Muscle of back (tissue), 13 donors: Measurements from ENCODE around the gene DUSP9. TPM values are rescaled to one million over a fixed set of nuclear protein-coding genes. Genes with fewer than 3 reads are reported as not detected.
"Not testable (repeated sequence)": the region's sequence is repeated elsewhere in the genome, so short reads cannot be mapped to it uniquely, and the experiment has no call there.

ENCODE experiments used
- DNase-seq, 3 donors: peaks; one replicate each; pipeline versions ENCODE4 v3.0.0 to v3.0.0-alpha.2; 2013
- long read RNA-seq, 9 donors: transcript quantifications; one replicate each; lab custom pipeline, GENCODE V29; 2026
- polyA plus RNA-seq, 10 donors: library from polyadenylated mRNA; unstranded; fragments of 120-200 nt; gene quantifications; one replicate each; pipeline ENCODE4 v1.2.1, GENCODE V29; 2013; ENCODE audit not compliant: insufficient read length in 10 of 10

DUSP9 gene, protein sequence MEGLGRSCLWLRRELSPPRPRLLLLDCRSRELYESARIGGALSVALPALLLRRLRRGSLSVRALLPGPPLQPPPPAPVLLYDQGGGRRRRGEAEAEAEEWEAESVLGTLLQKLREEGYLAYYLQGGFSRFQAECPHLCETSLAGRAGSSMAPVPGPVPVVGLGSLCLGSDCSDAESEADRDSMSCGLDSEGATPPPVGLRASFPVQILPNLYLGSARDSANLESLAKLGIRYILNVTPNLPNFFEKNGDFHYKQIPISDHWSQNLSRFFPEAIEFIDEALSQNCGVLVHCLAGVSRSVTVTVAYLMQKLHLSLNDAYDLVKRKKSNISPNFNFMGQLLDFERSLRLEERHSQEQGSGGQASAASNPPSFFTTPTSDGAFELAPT
- polyA plus RNA-seq, result under 1 TPM in 9 of 10 donors, not detected in 1; 0.07 to 0.34 (median 0.19) TPM
- long read RNA-seq, donor 1, result 0 reads
- long read RNA-seq, donor 2, result 0 reads
- long read RNA-seq, donor 3, result 0 reads
- long read RNA-seq, donor 4, partial matches to known transcripts, result 0 of 1 reads
- long read RNA-seq, donor 4, other reads (novel, unspliced or antisense), result 0 of 1 reads
- long read RNA-seq, donor 5, result 0 reads
- long read RNA-seq, donor 6, result 0 reads
- long read RNA-seq, donor 7, result 0 reads
- long read RNA-seq, donor 8, result 0 reads
- long read RNA-seq, donor 9, result 0 reads

DNA sequence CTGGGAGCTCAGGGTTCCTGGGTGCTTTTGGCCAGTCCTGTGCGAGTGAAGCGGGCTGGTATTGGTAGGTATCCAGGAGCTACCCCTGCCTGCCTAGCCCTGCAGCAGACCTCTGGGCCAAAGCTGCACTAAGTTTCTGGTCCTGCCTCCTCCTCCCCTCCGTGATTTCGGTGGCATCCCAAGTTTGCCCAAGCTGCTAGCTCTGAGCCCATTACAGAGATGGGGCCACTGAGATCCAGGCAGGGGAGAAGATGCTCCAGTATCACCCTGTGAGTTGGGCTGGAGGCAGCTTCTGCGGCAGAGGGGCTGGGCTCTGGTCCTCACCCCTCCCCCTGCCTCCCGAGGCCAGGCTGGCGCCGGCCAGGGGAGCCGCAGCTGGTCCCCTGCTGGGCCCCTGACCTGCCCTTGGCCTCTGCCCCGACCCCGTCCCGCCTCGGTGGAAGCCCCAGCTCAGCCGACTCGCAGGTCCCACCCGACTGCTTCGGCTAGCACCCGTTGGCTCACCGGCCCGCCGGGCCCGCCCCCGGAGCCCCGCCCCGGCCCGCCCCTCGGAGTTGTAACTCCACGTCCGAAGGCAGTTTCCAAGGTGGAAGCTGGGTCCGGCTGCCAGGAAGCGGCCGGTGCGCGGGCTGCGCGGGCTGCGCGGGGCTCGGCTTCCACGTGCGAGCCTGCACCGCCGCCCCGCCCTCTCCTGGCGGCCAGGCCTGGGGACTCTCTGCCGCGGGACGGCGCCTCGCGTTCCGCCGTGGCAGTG, at the start of gene DUSP9:
DUSP9 (plus strand) TSS at position 584 of the 754 bp plus-strand sequence. CDS start 751 bp downstream, outside the sequence.
- DNase-seq, result peak in 1 of 3 donors; percentile 38

- DNase-seq, result peak in 1 of 3 donors; percentile 53
Observed at GRCh38 chrX:153598541-153599191, 48.3 kb upstream of the DUSP9 start, which contains the start of gene CCNQ. TSS of gene CCNQ (minus strand) at chrX:153599139. CDS start at chrX:153599073, 66 bp downstream.

- DNase-seq, result peak; percentile 82 to 93 (median 91)
Observed at GRCh38 chrX:153599192-153600031, 47.6 kb upstream of the DUSP9 start.

GRCh38 chrX:153600032-153600373, 47.0 kb upstream of the DUSP9 start:
- no peak for DNase-seq

GRCh38 chrX:153600921-153601320, 46.1 kb upstream of the DUSP9 start:
- no peak for DNase-seq

DNA sequence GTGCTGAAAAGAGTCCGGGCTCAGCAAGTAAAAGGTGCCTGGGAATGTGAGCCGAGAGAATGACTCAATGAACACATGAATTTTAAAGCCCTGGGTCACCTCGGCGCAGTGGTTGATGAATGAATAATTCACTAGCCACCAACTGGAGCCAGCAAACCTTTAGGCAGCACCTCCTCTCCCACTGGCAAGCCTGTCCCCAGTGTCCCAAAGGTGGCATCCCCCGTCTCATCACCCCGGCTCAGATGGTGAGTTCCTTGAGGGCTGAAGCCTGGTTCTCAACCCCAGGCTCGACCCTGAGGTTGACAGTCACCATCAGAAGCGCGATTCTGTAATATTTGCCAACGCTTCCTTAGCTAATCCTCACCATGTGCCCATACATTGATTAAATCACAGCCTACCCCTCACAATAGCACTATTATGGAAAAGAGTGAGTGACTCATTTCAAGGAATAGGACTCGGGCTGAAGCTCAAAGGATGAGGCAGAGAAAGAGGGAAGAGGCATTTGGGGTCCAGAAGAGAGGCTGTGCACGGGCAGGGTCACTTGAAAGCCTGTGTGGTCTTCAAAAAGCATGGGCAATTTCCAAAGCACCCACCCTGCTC, 45.4 kb upstream of the DUSP9 start:
- DNase-seq, result no peak

- DNase-seq, result no peak
Observed at GRCh38 chrX:153602601-153603000, 44.4 kb upstream of the DUSP9 start.

- no peak for DNase-seq
Observed at GRCh38 chrX:153603131-153603656, 43.8 kb upstream of the DUSP9 start.

GRCh38 chrX:153604666-153605380, 42.2 kb upstream of the DUSP9 start:
- not testable (repeated sequence) for DNase-seq

GRCh38 chrX:153606503-153606902, 40.5 kb upstream of the DUSP9 start:
- no peak for DNase-seq

GRCh38 chrX:153608376-153608775, 38.6 kb upstream of the DUSP9 start:
- DNase-seq, result peak in 1 of 3 donors; percentile 17

- no peak for DNase-seq
Observed at GRCh38 chrX:153608806-153609205, 38.2 kb upstream of the DUSP9 start.

- DNase-seq, result peak; percentile 56 to 84 (median 80)
Observed at GRCh38 chrX:153609917-153610835, 36.8 kb upstream of the DUSP9 start.

DNA sequence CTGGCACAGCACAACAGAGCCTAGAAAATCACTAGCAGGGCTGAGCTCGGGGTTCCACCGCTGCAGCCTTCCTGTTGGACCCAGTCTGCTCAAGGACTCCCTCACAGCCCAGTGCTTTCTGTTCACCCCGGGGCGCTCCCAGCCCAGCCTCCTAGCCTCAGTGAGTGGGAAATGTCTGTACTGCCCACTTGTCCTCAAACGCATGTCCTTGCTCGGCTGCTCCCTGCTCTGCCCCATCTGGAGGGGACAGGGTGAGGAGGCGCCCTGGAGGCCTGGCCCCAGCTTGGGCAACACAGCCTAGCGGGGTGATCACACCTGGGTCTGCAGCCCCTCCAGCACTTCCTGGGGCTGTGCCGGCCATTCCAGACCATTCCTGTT, 36.2 kb upstream of the DUSP9 start:
- DNase-seq, result no peak

DNA sequence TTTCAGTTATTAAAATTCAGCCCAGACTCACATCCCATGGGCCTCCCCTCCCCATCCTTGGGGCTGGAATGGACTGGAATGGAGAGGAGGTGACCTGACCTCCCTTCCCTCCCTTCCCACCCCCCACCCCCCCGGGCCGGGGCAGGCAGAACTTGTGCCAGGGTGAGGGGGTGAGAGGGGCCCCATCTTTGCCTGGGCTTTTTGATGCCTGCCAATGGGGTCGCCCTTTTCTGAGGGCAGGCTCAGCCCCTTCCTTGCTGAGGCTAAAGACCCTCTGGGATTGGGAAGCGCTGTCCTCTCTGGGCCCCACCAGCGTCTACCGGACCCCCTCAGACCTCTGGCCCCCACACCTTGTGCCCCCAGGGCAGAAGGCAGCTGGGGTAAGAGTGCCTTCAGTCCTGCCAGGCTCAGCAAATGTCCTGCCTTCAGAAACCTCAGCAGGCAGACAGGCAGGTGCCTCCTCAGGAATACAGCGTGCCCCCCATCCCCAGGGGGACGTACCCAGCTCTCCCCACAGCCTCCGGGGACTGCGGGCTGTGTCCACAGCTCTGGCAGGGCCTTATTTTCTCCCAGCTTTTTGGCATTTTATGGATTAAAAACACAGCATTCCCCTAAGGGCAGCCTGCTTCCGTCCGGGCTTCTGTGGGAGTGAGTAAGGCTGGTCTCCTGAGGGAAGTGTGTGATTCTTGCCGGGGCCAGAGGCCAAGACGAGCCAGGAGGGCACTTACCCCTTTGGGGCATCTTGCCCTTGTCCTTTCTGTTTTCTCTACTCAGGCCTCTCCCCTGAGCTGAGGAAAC, 35.5 kb upstream of the DUSP9 start:
- no peak for DNase-seq

- DNase-seq, result no peak
Observed at GRCh38 chrX:153612413-153612812, 34.6 kb upstream of the DUSP9 start.

DNA sequence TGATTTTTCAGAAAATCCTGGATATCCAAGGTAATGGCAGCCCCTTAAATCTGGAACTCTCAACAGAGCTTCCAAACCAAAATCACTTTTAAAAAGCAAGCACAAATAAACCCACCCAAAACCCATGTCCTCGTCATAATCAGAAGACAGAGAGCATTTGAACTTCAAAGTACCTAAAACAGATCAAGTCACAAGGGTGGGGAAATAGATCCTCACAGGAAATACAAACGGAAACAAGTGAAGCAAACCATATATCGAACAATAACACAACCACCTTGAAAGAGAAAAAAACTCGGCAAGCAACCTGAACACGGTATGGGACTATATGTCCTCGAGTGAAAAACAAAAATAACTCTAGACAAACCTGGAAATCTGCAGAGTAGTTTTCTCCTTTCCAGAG, 32.2 kb upstream of the DUSP9 start:
- no peak for DNase-seq
